NCI-H2107 treated with DMSO at 0.1 percent for 48 hours (cell line): ENCODE data around the gene ATRN.

Source experiments
- DNase-seq: peaks from one replicate; lab custom pipeline; 2025; ENCODE audit not compliant: unreplicated experiment; lab: John Stamatoyannopoulos, UW

Gene ATRN

GRCh38 chr20:3692706-3693294, 222.0 kb downstream of the ATRN start:
- no peak for DNase-seq

- DNase-seq = no peak
These were observed 222.6 kb downstream of the ATRN start for GRCh38 chr20:3693376-3693775.

GRCh38 chr20:3694864-3695263, 224.0 kb downstream of the ATRN start:
- DNase-seq = no peak

- no peak for DNase-seq
These were observed 225.4 kb downstream of the ATRN start for GRCh38 chr20:3696200-3696599.

GRCh38 chr20:3696745-3697587, 226.1 kb downstream of the ATRN start:
- no peak for DNase-seq

- no peak for DNase-seq
These were observed 226.9 kb downstream of the ATRN start for GRCh38 chr20:3697588-3698305.

- no peak for DNase-seq
These were observed 227.8 kb downstream of the ATRN start for GRCh38 chr20:3698591-3699001.

GRCh38 chr20:3699037-3699436, 228.2 kb downstream of the ATRN start:
- DNase-seq = no peak
